Measurements from ENCODE around the gene PEMT.

The PEMT gene

DNA sequence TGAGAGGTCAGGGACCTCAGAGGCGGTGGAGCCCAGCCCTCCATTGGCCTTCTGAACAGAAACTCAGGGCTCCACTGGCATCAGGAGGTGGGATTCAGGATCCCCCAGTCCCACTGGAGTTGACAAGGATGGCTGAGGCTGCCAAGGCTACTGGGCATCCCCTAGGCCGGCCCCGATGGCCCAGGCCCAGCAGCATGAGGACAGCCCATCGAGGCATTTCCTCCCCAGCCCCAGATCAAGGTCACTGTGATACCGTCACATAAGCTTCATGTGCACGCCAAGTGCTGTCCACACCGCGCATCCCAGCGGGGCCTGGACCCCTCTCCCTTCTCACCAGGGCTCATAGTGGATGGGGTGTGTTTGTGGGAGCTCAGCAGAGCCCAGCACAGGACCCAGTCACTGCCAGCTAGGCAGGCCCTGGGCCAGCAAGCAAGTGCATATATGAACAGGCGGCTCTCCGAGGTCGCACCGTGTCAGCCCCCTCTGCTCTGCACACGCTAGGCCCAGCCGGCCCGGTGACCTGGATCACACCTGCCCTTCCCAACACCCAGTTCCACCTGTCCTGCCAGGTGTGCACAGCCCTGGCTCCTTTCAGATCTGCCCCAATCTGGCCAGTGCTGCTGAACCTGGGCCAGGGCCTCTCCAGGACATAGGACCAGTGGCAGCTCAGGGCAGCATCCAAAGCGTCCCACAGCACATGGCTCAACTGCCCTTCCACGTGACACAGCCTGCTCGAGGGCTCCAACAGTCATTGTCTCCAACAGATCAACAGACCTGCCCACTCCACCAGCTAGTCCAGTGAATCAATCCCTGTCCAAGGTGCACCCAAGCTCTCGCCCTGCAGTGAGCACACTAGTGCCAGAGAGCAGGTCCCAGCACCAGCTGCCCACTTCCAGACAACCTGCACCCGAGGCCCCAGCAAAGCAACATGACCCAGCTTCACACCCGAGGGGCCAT is 62.5 kb downstream of the PEMT start:
- DNase-seq: no peak

DNA sequence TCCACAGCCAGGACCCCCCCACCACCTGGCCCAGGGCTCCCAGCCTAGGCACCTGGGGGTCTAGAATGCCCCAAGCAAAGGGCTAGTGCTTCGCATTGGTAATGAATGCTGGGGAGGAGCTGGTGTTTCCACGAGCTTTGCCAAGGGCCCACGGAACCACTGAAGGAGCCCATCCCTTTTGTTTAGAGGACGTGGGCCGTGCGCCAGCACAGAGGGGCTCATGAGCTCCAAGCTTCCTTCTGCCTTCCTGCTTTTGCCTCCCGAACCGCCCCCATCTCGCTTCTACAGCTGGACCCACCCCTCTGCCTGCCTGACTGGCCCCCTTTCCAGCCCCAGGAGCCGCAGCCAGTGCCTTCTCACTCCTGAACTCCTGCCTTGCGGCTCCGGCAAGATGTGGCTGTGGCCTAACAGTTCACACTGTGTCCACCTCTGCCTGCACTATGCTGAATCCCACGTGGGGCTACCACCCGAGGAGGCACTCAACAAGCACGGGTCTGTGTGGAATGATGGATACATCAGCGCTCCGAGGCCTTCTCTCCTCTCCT is 63.5 kb downstream of the PEMT start:
- DNase-seq: no peak

DNA sequence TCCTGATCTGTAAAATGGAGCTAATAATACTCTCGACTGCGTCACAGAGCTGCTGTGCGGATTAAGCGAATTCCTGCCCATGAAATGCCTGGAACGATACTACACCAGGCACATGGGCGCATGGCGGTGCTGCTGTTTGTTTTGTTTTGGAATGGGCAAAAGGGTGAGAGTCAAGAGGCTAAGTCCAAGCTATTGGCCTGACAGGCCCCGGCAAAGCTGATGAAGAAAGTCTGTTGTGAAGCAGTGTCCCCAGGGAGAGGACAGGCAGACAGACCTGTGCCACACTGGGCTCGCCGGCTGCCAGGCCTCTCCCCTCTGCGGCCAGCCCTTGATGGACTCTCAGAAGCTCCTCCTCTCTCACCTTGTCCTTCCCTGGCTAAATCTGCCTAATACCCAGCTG is 64.0 kb downstream of the PEMT start:
- DNase-seq: no peak

DNA sequence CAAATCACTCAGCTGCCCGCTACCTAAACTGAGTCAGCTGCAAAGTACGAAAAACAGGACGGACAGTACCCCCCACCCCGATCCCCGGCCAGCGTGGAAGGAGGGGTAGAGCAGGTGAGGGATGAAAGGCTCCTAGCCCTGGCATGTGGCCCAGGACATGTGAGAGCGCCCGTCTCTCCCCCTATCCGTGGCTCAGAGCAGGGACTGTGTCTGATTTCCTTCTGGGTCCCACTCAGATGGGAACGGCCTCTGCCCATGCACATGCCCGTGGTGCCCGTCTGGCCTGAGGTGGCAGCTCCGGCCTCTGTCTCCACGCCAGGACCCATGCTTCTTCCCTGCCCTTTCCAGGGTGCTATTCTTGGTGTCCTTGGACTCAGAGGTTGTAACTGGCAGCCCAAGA is 65.1 kb downstream of the PEMT start:
- DNase-seq: no peak

DNA sequence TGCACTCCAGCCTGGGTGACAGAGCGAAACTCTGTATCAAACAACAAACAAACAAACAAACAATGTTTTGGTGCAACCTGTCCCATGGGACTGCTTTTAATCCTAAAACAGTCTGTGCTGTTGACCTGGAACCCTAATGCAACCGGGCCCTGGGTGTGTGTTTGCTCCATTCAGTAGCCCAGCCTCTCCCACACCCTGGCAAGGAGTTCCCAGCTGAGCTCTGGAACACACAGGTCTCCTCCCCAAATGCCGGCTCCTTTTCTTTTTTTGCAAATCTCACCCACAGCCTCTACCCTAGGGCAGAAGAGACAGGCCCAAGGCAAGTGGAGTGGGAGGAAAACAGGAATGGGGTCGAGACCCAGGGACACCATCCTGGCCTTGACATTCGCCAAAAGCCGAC is 65.6 kb downstream of the PEMT start:
- DNase-seq: no peak

DNA sequence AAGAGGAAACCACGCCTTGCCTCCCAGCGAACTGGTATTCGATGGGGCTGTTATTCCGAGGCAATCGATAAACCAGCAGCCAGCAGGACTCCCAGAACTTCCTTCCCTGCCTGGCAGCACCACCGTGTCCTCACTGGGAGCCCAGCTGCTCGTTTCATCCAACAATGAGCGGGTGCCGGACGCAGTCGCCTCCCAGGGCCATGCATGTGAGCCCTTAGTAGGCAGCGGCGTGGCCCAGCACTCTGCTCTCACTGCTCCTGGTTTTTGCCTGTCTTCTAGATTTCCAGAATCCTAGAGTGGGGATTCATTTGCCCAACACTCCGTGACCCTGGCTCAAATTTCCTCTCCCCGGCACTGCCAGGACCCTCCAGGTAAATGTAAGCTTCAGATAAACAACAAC is 66.2 kb downstream of the PEMT start:
- no peak for DNase-seq

DNA sequence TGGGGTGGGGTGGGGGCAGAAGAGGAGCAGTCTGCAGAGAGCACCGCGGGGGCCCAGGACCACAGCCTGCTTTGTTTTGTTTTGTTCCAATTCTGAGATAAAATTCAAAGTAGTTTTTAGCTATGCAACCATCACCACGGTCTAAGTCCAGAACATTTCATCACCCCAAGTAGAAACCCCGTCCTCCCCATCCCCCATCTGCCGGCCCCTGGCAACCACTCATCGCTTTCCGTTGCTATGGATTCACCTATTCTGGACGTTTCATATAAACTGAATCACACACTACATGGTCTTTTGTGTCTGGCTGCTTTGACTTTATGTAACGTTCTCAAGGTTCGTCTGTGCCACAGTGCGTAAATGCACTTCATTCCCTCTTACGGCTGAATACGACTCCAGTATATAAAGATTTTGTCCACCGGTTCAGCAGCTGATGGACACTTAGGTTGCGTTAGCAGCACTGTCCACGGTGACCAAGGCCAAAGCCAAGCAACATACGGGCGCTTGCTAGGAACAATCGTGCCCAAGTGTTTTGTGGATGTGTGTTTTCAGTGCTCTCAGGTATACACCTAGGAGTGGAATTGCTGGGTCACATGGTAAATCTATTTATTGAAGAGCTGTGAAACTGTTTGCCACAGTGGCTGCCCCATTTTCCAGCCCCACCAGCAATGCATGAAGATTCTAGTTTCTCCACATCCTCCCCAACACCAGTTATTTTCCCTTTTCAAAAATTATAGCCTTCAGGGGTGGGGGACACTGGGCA is 67.6 kb downstream of the PEMT start:
- no peak for DNase-seq

DNA sequence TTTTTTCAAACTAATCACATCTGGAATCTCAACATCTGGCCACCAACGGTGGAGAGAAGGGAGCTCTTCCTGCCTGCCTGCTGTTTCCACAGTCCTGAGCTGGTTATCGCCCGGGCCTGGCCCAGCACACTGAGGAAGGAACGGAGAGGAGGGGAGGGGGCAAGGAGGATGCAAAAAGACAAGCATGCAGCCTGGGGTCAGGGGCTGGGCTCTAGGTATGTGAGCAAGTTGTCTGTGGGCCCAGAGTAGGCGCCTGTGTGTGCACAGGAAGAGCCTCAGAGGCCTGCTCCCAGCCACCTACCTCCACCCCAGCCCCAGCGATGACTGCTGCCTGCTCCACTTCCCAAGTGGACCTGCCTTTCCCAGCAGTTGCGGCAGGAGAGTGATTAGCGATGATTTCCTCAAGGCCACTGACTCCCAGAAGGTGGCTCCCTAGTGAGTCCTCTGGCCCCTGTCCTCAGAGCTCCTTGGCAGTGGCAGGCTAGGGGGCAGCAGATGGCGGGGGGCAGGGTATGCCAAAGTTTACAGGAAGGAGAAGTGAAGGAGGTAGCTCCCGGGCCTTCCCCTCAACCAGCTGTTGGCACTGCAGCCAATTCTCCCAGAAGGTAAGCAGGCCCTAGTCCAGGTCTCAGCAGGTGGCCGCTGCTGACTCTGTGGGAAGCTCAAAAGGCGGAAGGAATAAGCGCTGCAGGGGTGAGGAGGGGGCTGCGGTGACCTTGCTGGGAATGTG is 68.3 kb downstream of the PEMT start:
- DNase-seq: no peak

DNA sequence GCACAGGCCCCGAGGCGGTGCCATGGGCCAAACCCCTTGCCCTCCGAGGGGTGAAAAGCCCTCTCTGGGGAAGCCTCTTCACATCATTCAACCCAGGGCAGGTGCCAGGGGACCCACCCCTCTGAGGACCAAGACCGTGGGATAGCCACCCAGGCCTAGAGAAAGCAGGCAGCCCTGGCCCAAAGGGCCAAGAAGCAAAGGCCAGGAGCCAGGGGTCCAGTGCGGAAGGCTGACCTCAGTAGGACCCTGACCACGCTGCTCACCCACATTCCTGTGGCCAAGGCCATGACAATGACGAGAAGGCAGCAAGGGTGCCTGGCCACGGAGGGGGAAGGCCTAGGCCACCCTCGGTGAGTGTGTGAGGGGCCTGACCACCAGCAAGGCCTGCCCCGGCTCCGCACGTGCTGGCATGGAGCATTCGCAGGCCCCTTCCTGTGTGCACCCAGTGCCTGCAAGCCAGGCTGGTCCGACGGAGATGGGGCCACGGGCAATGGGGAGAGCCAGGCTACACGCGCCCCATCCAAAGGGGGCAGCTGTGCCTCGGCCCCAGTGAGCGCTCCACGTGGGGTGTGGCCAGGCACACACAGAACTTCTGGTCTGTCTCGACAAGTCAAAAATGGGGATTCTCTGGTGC is 70.8 kb downstream of the PEMT start:
- DNase-seq: no peak

DNA sequence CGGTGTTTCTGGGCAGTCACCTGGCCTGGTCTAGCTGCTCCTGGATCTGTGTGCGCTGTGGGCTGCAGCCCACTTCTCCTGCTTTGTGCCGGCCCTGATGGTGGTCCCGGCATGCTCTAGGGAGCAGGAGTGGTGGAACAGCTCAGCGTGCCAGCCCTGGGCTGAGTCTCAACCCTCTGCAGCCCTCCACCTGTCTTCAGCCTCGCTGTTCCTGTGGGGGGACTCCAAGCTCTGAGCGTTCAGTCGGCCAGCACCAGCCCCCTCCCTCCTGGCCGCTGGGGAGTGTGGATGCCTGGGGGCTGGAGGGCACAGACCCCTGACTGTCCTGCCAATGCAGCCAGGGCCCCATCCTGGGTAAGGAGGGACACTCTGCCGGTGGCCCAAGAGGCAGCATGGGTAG is 71.6 kb downstream of the PEMT start:
- no peak for DNase-seq

DNA sequence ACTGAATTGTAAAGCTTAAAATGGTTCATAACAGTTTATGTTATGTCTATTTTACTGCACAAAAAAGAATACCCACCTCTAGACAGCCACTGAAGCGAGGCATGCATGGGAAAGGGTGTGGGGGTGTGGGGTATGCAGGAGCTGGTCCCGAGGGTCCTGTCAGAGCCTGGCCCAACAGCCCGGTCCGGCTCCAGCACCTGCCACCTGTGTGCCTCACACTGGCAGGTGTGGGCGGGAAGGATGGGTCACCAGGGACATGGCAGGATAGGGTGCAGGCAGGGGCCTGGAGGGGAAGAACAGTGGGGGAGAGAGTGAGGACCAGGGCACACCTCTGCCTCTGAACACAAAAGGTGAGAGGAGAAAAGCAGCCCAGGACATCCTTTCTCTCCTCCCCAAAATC is 72.6 kb downstream of the PEMT start:
- no peak for DNase-seq

DNA sequence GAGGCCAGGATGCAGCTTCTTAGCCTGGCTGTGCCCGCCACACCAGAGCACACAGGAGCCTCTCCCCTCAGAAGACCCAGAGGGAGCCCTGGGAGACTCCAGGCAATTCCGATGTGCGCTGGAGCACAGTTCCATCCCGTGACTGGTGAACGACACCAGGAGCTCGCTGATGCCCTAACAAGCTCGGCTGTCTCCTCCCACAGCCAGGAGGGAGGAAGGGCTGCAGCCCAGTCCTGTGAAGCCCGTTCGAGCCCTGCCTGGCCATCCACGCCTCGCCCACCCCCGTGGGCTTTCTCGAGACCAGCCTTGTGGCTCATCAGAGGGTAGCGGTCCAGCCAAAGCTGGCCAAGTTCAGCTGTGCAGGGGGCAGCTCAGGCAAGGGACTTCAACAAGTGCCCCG is 73.5 kb downstream of the PEMT start:
- DNase-seq: no peak

DNA sequence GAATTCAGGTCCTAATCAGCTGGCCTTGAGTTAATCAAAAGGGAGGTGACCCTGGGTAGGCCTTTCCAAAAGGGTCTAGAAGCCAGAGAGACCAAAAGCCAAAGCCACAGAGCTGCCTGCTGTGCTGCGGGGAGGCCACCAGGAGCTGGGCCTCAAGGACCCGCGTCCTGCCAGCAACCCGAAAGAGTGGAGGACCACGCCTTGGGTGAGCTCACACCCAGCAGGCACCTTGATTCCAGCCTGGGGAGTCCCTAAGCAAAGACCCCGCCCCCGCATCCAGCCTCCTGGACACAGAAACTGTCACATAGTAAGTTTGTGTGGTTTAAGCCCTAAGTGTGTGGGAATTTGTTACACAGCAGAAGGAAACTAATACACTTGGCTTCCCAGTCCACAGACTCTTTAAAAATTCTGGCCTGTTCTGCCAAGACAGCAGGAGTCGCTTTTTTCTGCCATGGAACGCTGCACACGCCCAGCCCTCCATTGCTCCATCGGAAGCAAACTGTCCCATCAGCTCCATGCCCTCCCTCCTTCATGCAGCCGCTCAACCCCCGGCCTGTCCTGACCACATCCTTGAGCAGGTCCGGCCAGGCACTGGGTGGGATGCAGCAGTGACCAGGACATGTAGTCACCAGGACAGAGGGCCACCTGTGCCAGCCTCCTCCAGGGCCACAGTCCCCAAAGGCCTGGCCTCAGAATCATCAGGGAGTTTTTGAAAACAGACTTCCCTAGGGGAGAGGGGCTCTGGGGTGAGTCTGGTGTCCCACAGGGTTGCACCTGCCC is 74.4 kb downstream of the PEMT start:
- no peak for DNase-seq

DNA sequence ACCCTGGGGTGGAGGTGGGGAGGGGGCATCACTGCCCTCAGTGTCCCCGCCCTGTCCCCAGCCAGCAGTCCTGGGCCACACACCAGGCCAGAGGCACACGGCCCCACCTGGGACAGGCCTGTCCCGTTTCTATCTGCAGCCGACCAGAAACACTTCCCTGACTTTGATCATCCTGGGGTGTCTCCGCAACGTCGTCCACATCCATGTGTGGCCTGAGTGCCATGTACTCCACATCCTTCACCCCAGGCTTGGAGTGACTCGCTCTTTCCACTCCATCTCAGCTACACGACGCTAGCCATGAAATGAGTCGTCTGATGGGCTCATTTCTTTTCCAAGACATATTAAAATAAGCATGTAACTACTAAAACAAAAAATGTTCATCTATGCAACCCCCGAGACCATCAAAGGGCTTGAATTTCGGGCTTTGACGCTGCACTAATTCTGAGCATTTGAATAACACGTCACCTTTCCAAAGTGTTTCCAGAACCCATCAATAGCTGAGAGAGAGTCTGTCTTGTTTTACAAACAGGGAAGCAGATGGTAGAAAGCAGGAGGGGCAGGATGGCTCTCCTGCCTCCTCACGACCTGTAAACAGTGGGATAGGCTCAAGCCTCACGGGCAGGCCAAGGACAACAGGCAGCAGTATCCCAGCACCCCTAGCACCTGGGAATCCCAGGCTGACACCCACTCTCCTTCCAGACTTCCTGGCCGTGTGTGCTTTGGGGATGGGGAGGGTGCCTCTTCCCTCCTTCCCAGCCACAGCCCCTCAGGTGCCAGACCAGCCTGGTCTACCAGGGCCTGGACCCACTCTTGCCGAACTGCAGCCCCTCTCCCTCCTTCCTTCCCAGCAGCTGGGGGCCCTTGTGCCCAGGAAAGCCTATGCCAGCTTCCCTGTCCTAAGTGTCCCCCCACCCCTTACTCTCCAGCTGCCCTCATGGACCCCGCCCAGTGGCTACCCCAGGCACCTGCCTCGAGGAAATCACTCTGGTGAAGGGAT is 75.3 kb downstream of the PEMT start:
- no peak for DNase-seq

DNA sequence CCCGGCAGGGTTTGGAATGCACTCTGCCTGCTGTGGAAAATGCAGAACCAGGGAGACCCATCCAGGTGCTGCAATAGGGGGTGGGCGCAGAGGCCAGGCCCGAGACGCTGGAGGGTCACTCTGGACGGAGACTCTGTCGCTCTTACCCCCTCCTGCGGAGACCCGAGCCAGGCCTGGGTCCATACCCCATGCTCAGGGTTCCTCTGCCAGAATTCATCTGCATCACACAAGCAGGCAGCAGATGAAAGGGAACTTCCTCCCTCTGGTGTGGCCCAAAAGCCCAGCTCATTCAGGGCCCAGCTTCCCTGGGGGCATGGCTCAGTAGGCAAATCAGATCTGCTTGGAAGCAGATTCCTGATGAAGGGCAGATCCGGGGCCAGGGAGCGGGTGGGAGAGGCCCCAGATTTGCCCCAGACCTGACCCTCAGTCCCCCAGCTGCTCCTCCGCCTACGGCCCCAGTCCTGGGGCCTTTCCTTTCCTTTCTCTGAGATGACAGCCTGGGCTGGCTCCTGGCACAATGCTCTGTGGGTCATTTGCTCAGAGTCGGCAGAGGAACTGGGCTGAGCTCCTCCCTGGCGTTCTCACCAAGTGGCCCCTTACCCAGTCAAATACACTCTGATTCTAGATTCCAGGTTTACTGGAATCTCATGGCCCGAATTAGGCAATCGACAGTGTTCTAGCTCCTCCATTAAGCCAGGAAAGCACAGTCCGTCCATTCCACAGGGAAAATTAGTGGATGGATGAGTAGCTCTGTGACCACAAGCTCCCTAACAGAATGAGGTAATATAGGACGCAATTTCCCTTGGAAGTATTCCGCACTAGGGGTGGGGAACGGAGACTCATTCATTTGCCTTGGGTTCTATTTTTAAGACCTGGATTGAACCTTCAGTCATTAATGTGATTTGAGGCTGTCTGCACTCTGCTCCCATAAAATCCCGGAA is 76.2 kb downstream of the PEMT start:
- DNase-seq: no peak

DNA sequence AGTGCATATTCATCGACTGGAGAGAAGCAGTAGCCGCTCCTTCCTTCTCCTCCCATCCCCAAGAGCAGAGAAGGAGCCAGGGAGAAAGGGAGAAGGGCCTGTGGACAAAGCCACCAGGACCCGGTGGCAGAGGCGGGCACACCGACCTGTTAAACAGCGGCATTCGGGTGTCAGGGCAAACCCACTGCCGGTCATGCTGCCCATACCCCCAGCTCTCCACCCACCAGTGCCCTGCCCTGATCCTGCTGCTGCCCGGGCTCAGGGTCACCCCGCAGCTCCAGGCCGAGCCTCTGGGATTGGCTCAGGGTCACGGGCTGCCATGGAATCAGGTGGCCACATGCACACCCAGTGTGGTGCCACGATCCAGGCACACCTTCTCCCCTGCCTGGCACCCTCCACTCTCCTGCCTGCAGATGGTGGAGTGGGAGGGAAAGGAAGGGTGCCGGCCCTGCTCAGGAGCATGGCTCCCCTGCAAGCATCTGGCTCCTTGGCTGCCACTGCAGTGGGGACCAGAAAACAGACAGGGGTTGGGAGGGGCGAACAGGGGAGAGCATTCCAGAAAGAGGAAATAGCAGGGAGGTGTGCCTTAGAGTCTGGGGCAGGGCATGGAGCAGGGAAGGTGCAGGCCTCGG is 77.0 kb downstream of the PEMT start:
- no peak for DNase-seq

DNA sequence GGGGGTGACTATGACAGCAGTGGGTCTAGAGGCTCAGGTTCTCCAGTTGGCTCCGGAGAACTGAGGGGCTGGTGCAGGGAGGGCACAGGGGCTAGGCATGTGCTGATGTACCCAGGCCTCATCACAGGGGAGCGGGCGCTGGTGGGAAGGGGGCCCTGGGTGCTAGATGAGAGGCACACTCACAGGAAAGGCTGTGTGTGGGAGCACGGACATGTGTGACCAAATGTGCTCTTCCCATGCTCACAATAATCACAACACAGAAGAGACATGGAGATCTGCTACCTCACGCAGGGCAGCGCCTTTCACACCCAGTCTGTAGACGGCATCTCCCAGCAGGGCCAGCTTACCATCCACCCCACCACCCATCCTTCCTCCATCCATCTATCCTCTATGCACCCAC is 77.9 kb downstream of the PEMT start:
- no peak for DNase-seq

DNA sequence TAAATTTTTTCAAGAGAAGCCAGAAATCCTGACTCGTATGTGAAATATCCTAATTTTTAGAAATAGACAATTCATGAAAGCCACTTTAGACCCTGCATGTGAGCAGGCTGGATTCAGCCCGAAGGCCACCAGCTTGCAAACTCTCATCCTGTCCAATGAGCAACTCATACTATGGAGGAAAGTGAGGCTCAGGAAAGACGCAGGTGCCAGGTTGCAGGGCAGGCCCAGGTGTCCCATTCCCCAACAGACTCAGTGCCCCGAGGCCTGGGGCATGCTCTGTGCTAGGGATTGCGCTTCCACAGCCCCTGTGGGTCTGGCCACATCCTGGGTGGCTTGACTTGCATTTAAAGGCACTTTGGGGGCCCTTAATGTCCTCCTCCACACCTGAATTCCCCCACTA is 78.6 kb downstream of the PEMT start:
- no peak for DNase-seq

All from stimulated activated CD4-positive, alpha-beta T cell treated with anti-CD3 and anti-CD28 coated beads, Interleukin-4, amount 100 ng/mL, for 24 hours (primary cell).